H4 (cell line): ENCODE data around the gene ELFN2. TPM values are rescaled to one million over a fixed set of nuclear protein-coding genes. Genes with fewer than 3 reads are reported as not detected.
A peak's percentile ranks its signal among the peaks of the same experiment; 100 is the strongest.

Experiments used
- DNase-seq: peaks from one replicate; pipeline ENCODE4 v3.0.0-alpha.2; 2015; ENCODE audit warnings: low spot score
- total RNA-seq: library from RNA; depleted of rRNA; stranded (reverse); fragments of >200 nt; shearing (Covaris generic); gene quantifications from 2 replicates; pipeline ENCODE4 v1.2.3, GENCODE V29; 2014

The ELFN2 gene
- total RNA-seq, 1 experiment from 2014 or later, result 0.29 TPM

DNA sequence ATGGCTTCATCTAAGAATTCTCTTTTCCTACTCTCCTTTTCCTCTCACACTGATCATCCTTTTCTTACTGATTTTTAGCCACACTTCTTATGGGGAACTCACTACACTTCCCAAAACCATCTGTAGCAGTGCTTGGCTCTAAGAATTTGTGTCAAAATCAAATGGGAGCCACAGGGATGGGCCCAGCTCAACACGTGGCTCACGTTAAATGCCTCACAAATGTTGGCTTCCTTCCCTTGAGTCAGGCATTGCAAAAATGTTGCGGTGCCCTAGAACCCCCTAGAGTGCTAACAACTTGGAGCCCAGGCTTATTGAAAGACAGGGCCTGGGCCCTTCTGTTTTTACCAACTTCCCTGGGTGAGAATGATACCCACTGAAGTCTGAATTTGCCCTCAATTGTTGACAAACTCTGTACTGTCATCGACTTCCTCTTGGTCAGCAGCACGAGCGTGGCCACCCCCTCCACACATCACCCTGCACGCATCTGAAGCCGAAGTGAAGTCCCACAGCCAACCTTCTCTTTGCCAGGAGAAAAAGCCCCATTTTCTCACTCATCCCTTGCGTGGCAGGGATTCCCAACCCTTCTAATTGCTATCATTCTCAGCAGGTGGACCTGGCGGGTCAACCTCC, 69.7 kb downstream of the ELFN2 start:
- no peak for DNase-seq

DNA sequence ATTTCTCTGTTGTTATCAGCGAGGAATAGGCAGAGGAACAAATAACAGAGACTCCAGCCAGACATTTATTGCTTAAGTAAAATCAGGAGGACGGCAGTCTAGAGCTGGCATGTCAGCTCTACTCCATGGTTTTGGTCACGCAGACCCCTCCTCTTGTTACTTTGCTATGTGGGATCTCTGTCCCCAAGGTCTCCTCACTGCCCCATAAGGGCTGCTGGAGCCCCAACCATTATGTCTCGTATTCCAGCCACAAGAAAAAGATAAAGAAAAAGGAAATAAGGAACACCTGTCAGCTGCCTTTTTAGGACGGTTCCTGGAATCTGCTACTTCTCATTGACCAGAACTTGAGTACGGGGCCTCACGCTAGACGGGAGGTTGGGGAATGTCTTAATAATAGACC, 70.4 kb downstream of the ELFN2 start:
- DNase-seq, result no peak

DNA sequence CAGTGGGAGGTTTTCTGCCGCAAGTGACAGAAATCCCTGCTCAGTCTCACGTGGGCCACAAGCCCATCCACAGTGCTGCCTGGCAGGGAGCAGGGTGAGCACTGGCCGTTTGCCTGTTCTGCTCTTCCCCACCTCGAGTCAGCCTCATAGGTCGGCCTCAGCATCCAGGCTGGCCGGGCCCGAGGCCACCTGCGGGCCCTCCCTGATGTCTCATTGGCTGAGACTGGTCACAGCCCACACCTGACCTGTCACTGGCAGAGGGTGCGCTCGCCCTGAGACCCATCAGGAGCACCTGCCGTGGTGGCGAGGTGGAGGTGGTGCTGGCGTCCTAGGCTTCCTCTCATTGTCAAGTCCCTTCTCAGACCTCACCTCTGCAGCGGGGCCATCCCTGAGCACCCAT, 72.1 kb downstream of the ELFN2 start:
- DNase-seq, result no peak

DNA sequence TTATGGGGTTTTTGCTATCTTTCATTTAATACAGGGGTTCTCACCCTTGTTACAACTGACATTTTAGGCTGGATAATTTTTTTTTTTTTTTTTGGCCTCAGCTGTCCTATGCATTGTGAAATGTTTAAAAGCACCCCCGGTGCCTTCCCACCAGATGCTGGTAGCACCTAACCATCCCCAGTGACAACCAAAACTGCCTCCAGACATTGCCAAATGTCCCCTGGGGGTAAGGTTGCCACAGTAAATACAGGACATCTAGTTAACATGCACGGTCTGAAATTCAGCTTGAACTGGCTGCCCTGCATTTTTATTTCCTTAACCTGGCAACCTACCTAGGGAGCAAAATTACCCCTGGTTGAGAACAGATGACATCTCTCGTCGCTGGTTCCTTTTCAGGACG, 72.6 kb downstream of the ELFN2 start:
- DNase-seq, result no peak

DNA sequence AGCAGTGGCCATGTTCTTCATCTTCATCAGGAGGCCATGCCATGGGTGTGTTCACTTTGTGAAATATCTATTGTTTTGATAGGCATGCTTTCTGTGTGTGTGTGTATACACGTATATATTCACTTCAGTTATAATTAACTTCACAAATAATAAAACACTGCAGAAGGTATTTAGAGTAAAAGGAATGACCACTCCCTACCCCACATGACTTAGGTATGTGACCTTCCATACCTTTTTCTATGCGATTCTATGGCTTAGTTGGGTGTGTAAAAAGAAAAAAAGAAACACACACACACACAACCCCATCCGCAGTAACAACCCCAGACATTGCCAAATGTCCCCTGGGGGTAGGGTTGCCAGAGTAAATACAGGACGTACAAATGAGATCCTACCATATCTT, 73.0 kb downstream of the ELFN2 start:
- DNase-seq, result no peak

DNA sequence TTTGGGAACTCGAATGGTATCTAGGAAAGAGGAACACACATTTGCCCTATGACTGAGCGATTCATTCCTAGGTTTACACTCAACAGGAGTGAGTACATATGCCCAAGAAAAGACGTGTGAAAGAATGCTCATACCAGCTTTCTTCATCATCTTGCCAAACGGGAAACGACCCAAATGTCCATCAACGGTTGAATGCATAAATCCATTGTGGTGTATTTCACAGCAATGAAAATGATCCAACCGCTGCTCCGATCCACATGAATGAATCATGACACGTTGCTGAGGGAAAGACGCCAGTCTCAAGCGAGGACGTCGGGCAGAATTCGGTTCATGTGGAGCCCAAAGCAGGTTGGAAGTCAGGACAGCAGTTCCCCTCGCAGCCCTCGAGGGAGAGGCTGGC, 73.4 kb downstream of the ELFN2 start:
- no peak for DNase-seq

DNA sequence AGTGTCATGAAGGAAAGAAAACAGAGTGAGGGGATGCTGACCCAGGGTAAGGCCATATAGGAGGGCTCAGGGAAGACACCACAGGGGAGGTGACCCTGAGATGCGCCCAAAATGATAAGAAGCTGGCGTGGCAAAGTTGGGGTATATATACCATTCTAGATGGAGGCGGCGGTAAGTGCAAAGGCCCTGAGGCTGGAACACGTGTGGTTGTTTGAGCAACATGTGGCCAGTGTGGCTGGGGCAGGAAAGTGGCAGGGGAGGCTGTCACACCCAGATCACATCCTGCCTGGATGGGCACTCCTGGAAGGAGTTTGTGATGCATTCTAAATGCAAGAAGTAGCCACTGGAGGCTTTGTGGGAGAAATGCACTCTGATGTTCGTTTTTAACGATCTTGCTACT, 74.8 kb downstream of the ELFN2 start:
- no peak for DNase-seq

DNA sequence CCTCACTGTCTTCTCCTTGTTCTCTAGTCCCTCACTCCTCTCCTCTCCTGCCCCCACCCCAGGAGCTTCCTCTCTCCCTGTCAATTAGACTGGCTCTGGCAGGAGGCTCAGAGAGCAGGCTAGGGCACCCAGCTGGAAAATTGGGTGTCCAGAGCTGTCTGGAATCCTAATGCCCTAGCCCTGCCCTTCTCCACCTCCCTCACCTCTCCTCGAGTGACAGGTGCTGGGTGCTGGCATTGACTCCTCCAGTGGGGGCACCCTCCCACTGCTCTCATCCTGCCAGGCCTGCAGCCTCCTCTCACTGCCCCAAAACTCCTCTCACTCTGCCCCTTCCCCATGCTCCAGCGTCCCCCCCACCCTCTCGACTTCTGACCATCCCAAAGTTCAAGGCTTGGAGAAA, 76.0 kb downstream of the ELFN2 start:
- DNase-seq, result no peak

DNA sequence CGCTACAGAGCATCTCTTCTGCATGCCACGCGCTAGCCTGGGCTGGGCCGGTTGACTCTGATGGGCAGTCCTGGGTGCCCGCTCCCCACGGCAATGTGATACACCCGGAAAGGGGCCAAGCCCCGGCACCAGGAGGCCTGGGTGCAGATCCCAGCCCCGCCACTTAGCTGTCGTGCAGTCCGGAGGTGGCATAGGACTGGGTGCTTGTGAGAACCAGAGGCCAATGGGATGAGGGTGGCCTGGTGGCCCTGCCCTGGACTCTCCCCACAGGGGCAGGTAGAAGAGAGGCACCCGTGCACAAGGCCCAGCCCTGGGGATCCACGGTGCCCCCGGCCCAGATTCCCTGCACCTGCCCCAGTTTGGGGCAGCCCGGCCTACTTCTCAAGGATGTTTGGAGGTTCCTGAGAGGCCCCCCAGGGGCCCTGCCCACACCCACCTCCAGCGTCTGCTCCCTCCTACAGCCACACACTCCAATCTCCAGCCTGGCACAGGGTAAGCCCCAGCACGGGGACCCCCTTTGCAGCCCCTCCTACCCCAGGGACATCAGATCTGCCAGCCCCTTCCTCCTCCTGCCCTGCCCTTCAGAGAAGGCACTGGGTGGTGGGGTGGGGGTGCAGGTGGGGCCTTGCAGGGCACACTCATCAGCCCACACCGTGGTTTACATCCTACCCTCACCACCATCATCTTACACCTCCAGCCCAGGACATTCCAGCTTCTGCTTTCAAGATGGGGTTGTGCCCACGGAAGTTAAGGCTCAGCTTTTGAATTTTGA, 78.0 kb downstream of the ELFN2 start:
- no peak for DNase-seq

DNA sequence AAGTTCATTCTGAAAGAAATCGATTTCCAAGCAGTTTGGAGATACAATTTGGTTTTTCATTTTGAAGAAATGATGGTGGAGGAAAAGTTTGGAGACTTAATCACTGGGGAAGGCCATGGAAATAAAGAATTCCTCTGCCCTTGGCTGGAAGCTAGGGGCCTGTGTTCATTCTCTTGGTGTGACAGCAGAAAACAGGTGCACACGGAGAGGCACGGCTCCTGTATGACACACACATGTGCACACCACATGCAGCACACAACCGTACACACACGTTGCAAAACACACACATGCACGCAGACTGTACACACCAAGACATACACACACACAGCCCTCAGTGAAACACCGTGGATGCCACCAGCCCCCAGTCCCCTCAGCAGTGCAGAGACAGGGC, 80.8 kb downstream of the ELFN2 start:
- no peak for DNase-seq

DNA sequence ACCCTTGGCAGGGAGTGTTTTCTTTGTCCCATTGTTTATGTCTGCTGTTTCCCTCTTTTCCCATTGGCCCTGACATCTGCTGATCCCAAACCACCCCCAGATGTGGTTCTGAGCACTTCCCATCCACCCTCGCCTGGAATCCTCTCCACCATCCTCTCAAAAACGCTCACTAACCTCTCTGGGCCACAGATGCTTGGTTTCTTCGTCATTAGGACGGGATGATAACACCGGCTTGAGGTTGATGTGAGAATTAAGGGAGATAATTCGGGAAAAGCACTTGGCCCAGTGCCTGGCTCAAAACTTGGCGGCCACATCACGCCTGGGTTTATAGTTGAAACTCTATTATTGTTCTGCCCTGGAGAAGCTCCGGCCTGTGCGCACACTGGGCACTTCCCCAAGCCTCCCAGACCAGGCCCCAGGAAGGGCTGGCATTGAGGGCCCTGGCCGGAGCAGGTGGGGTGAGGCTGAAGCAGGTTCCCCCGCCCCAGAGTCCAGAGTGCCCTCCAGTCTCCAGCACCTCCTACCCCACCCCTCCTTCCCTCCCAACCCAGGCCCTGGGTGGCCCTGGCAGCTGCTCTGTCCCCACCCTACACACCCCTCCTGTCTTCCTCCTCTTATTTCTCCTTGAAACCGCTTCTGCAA, 81.3 kb downstream of the ELFN2 start:
- peak; percentile 82 for DNase-seq

DNA sequence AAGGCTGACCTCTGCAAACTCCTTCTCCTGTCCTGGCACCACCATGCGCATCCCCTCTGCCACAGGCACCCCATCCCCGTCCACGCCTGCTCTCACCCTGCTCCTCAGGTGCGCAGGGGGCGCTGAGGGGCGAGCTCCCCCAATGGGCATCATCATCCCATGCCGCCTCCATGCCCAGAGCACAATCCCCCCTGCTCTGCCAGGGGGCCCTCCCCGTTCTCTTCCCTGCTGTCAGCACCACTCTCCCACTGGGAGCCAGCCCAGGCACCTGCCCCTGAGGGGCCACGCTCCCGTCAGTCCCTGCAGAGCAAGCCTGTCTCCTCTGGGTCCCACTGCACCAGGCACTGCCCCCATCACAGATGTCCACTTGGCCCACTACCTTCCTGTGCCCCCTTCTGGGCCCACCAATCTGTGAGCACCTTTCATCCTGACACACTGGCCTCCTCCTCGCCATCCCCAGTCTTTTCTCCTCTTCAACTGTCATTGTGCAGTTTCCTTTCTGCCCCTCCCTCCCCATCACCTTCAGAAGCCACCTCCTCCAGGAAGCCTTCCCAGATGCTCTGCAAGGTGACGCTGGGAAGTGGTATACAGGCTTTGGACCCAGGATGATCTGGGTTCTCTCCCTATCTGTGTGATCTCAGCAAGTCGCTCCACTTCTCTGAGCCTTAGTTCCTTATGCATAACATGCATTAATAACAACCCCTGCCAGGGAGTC, 82.4 kb downstream of the ELFN2 start:
- no peak for DNase-seq

DNA sequence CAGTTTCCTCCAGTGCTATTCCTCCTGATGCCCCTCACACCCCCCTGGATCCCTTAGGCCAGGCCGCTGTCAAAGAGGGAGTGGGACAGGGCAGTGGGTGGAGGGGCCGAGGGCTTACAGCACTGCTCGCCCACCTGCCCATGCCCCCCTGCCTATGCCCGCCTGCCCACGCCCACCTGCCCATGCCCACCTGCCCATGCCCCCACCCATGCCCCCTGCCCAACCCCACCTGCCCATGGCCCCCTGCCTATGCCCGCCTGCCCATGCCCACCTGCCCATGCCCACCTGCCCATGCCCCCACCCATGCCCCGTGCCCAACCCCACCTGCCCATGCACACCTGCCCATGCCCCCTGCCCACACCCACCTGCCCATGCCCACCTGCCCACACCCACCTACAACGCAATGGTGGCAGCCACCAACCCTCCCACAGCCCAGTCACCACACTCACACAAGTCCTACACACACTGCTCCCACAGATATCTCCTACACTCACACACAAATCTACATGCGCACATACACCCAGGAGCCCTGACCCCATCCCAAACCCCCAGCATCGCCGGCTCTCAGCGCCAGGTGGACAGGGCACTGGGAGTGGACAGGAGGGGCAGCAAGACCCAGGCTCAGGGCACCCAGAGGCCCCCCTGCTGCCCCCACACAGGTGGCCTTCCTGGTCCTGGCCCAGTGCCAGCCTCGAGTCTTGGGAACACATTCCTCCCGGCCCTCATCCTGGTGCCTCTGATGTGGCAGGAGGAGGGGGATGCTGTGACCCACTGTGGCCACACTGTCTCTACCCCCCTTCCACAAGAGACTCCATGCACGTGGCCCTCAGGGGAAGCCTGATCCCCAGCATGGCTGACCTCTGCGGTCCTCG, 83.2 kb downstream of the ELFN2 start:
- DNase-seq, result no peak

DNA sequence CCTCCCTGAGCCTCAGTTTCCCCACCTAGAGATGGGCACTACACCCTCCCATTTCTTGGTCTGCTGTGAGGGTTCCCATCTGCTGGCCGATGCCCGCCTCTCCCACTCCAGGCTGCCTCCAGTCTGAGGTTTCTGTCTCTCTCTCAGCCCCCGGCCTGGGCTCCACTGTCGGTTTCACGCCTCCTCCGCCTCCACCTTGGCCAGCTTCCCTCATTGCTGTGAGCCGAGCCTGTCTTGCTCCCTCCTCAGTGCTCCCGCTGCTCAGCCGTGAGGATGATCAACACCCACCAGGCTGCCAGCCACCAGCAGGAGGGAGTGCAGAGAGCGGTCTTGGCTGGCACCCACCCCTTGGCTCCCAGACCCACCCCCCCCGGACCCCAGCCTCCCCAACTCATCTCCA, 83.9 kb downstream of the ELFN2 start:
- no peak for DNase-seq

DNA sequence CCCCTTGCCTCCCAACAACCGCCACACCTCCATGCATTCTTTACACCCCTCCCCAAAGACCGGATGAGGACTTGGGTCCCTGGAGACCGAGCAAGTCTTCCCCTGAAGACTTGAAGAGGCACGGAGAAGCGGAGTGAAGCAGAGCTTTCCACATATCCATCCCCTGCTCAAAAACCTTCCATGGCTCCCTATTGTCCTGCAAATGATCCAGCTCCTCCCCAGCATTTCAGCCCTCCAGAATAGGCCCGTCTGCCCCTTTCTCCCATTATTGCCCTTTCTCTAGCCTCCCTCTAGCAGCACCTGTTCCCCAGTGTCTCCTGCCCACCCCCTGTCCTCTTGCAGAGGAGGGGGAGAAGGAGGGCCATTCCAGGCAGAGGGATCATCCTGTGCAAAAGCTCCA, 85.2 kb downstream of the ELFN2 start:
- no peak for DNase-seq

DNA sequence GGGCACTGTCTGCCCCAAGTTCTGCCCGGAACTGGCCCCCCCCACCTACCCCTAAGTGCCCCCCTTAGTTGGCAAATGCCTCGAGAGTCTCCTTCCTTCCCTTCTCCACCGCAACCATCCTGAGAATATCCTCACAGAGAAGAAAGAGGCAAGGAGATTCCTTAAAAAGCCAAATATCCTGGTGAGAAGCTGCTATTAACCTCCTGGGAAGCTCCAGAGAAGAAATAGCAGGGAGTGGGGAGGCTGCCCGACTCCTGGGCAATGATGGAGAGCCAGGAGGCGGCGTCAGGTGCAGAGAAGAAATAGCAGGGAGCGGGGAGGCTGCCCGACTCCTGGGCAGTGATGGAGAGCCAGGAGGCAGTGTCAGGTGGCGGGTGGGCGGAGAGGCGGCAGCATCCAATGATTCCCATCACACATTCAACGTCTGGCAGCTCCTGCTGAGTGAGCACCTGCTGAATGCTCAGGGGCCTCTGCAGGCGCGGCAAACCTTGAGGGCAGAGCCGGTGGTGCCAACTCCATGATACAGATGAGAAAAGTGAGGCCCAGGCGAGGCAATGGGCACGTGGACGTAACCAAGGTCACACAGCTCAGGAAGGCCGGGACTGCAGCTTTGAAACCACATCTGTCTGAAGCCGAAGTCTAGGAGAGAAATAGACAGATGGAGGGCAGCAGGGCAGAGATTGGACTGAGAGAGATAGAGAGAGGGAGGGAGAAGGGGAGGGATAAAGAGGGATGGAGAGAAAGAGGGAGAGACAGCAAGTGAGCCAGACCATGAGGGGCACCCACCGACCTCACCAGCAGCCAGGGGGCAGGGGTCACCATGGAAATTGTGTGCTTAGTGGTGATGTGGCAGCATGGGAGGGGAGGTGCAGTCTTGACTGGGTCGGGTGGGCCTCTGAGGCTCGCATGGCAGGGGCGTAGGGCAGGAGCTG, 86.7 kb downstream of the ELFN2 start:
- no peak for DNase-seq

DNA sequence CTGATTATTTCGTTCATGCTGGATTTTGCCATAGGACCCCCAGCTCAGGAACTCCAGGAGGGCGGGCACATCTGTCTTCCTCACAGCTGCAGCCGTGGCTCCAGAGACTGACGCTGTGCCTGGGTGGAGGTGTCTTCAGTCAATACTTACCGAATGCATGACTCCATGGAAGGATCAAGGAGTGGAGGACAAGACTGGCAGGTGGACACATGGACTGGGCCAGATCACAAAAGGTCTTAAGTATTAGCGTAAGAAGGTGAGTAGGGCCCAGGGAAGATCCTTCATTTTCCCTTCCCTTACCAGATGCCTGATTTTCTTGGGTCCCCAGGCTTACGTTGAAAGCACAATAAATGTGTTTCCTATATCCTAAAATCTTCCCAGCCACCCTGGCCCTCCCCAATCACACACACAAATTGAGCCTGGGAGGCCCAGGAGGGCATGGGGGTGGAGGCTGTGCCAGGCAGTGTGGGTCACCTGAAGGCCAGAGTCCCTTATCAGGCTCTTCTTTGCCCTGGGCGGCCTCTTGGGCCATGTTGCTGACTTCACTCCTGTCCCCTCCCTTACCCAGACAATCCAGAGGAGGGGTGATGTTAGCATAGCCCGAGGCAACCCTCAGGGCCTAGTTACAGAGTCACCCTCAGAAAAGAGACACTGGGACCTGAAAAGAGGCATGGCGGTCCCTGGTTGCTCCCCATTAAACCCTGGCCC, 88.6 kb downstream of the ELFN2 start:
- no peak for DNase-seq

DNA sequence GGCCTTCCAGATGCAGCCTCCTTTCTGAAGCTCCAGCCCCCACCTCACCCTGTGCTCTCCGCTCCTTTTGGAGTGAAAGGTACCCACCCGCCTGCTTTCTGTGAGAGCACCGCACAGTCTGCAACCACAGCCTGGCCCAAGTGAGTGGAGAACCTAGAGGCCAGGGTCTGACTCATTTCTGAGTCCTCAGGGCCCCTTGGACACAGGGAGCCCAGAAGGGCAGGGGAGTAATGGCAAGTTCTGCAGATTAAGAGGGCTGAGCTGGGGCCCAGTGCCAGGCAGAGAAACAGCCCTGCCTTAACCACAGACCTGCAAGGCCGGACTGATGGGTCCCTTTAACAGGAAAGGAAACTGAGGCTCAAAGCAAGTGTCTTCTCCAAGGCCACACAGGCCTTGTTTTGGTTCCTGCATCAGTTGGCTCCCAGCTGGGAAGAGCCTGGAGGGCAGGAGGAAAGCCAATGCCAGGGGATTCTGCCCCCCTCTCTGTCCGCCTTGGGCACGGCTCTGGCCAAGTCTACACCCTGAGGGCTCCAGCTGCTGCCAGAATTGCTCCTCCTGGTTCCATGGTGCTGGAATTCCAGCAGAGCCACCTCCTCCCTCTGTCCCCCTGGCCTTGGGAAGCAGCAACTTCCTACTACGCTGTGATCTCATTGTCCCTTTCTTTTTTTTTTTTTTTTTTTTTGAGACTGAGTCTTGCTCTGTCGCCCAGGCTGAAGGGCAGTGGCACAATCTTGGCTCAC, 89.9 kb downstream of the ELFN2 start:
- DNase-seq, result no peak

DNA sequence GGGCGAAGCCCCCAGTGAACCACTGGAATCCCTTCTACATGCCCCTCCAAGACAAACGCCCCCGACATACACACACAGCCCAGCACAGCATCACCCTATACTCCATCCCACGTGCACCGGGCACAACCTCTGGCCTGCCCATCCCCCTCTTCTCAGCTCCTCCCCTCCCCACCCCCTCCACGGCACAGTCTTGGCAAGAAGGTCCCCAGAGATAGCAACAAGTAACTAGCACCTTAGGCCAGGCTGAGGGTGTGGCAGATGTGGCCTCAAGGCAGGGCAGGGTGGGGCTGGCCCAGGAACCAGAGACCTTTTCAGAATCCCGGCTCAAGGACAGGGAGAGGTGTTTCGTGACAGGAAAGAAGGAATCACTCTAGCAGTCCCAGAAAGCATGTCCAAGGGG, 90.7 kb downstream of the ELFN2 start:
- no peak for DNase-seq
